GM21381 (cell line): ENCODE results near the gene SLC22A17.
"Not testable (repeated sequence)": the region's sequence is repeated elsewhere in the genome, so short reads cannot be mapped to it uniquely, and the experiment has no call there.

Experiments used
- ATAC-seq: cut with Tn5 transposase; IDR thresholded peaks from one replicate; pipeline ENCODE4 v1.9.1; 2021; ENCODE audit warnings: mild to moderate bottlenecking, moderate library complexity; ENCODE audit not compliant: unreplicated experiment

Gene SLC22A17

GRCh38 chr14:23346693-23347405, 5.8 kb downstream of the SLC22A17 start:
- ATAC-seq, result no peak

GRCh38 chr14:23345987-23346692, 6.5 kb downstream of the SLC22A17 start:
- no peak for ATAC-seq

- ATAC-seq, result no peak
Observed at GRCh38 chr14:23344481-23344880, 8.2 kb downstream of the SLC22A17 start.

GRCh38 chr14:23339506-23340268, 13.0 kb downstream of the SLC22A17 start:
- no peak for ATAC-seq

GRCh38 chr14:23335623-23336022, 17.1 kb downstream of the SLC22A17 start:
- ATAC-seq, result no peak

- ATAC-seq, result no peak
Observed at GRCh38 chr14:23327947-23328744, 24.5 kb downstream of the SLC22A17 start.

- ATAC-seq, result no peak
Observed at GRCh38 chr14:23326491-23327332, 26.0 kb downstream of the SLC22A17 start.

GRCh38 chr14:23325746-23326145, 26.9 kb downstream of the SLC22A17 start:
- ATAC-seq, result not testable (repeated sequence)

GRCh38 chr14:23324993-23325392, 27.7 kb downstream of the SLC22A17 start:
- ATAC-seq, result no peak

- no peak for ATAC-seq
Observed at GRCh38 chr14:23324455-23324846, 28.2 kb downstream of the SLC22A17 start.

GRCh38 chr14:23323838-23324454, 28.7 kb downstream of the SLC22A17 start:
- no peak for ATAC-seq

- no peak for ATAC-seq
Observed at GRCh38 chr14:23322568-23323517, 29.8 kb downstream of the SLC22A17 start.

- peak; percentile 10 for ATAC-seq
Observed at GRCh38 chr14:23321572-23322547, 30.8 kb downstream of the SLC22A17 start.

GRCh38 chr14:23320584-23321571, 31.8 kb downstream of the SLC22A17 start, which contains the start of gene PABPN1:
Gene PABPN1 (plus strand): TSS chr14:23321457. CDS start chr14:23321470, 13 bp downstream.
- peak; percentile 84 for ATAC-seq

GRCh38 chr14:23319746-23320583, 32.7 kb downstream of the SLC22A17 start:
- no peak for ATAC-seq
